GM18511 (cell line): ENCODE data around the gene TNFAIP2.

Experiments
- ATAC-seq: cut with Tn5 transposase; IDR thresholded peaks from one replicate; pipeline ENCODE4 v1.9.1; 2021; ENCODE audit warnings: mild to moderate bottlenecking, moderate library complexity; ENCODE audit not compliant: unreplicated experiment

The TNFAIP2 gene

GRCh38 chr14:103093856-103094405, 29.3 kb upstream of the TNFAIP2 start:
- ATAC-seq, result no peak

- ATAC-seq, result no peak
Measured at GRCh38 chr14:103094406-103095209, 28.7 kb upstream of the TNFAIP2 start, which contains the start of gene EXOC3L4. EXOC3L4 (plus strand) TSS chr14:103094725; CDS start chr14:103100220, 5,495 bp downstream.

GRCh38 chr14:103095210-103095778, 28.0 kb upstream of the TNFAIP2 start:
- no peak for ATAC-seq

GRCh38 chr14:103096387-103096786, 26.9 kb upstream of the TNFAIP2 start:
- ATAC-seq, result no peak

- ATAC-seq, result no peak
Measured at GRCh38 chr14:103097244-103097993, 25.8 kb upstream of the TNFAIP2 start.

- no peak for ATAC-seq
Measured at GRCh38 chr14:103097994-103098957, 25.0 kb upstream of the TNFAIP2 start.

- no peak for ATAC-seq
Measured at GRCh38 chr14:103099081-103099732, 24.1 kb upstream of the TNFAIP2 start.

GRCh38 chr14:103099733-103100280, 23.5 kb upstream of the TNFAIP2 start:
- ATAC-seq, result no peak

- no peak for ATAC-seq
Measured at GRCh38 chr14:103100281-103101121, 22.8 kb upstream of the TNFAIP2 start.

GRCh38 chr14:103101257-103101962, 21.9 kb upstream of the TNFAIP2 start:
- ATAC-seq, result no peak

GRCh38 chr14:103101963-103102688, 21.1 kb upstream of the TNFAIP2 start:
- no peak for ATAC-seq

- ATAC-seq, result no peak
Measured at GRCh38 chr14:103102689-103103260, 20.5 kb upstream of the TNFAIP2 start.

- no peak for ATAC-seq
Measured at GRCh38 chr14:103103461-103104388, 19.5 kb upstream of the TNFAIP2 start.

- ATAC-seq, result no peak
Measured at GRCh38 chr14:103104389-103104653, 18.9 kb upstream of the TNFAIP2 start.

GRCh38 chr14:103104654-103105452, 18.4 kb upstream of the TNFAIP2 start:
- no peak for ATAC-seq
